NCI-H460 (cell line): ENCODE data around the gene PRKAR2B. TPM values are rescaled to one million over a fixed set of nuclear protein-coding genes. Genes with fewer than 3 reads are reported as not detected.
"Not testable (repeated sequence)": the region's sequence is repeated elsewhere in the genome, so short reads cannot be mapped to it uniquely, and the experiment has no call there.

Experiments
- DNase-seq: peaks from one replicate; pipeline ENCODE4 v3.0.0-alpha.2; 2016; ENCODE audit warnings: low read depth; ENCODE audit errors: extremely low read depth
- total RNA-seq: library from RNA; depleted of rRNA; stranded (reverse); fragments of >200 nt; shearing (Covaris generic); gene quantifications from 2 replicates; pipeline ENCODE4 v1.2.3, GENCODE V29; 2014

The PRKAR2B gene
- total RNA-seq, 1 experiment from 2014 or later, result 2.7 TPM

DNA sequence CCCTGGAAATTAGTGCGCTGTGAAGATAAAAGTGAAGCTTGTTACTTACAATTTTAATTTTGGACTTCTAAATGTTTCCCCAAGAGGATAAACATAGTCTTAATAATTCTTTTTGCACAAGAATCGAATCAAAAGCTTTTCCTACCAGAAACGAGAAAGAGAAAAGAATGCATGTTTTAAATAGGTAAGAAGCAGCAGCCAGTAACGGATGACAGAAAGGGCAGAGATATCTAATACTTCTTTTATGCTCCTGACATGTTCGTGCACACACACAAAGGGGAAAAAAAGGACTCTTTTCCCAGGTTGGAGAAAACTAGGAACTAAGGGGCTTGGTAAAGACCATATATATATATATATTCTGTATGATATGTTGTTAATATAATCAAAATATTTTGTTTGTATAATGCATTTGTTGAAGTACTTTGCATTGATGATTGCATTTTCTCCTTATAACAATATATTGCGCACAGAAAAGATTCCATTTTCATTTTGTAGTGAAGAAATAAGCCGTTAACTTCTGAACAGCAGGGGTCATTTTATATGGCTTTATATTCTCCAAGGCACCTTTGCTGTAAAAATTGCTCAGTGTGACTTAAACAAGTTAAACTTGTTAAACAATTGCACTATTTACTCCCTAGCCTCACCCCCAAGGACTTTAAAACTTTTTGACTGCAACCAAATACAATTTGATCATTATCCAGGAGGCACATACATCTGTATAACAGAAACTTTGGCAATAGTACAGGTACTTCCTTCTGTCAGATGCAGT, 2.2 kb downstream of the PRKAR2B start:
- DNase-seq, result no peak

DNA sequence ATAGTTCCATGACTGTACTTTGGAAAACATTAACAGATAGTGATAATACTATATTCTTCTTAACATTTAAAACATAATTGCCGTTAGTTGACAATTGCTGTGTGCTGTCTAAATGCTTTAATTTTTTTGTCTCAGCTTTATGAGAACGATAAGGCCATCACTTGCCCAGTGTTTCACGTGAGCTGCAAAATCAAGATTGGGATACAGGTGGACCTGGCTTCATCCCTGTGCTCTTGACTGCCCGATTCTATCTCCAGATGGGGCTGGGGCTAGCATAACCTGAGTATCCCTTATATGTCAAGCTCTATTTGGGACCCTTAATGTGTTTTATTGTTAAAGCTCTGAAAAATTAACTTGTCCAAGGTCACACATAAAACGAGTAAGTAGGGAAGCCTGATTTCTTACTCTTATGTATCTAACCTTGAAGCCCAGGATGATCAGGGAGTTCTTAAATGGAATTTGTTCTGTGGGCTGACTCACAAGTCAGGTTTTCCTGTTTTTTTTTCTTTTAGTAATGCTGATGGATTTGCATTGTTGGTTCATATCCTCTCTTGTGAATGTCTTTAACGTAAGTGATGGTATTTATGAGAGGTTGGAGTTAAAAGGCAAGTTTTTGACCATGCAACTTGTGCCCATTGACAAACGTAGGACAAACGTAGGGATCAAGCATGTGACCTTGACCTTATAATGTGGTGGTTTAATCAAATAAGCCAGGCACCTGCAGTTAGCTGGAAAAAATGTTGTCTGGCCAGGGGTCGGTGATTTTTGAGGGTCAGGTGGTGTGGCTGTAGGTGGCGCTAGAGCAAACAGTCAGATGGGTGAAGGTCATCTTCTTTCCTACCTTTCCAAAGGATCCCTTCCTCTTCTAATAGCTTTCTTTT, 3.6 kb downstream of the PRKAR2B start:
- DNase-seq, result no peak

DNA sequence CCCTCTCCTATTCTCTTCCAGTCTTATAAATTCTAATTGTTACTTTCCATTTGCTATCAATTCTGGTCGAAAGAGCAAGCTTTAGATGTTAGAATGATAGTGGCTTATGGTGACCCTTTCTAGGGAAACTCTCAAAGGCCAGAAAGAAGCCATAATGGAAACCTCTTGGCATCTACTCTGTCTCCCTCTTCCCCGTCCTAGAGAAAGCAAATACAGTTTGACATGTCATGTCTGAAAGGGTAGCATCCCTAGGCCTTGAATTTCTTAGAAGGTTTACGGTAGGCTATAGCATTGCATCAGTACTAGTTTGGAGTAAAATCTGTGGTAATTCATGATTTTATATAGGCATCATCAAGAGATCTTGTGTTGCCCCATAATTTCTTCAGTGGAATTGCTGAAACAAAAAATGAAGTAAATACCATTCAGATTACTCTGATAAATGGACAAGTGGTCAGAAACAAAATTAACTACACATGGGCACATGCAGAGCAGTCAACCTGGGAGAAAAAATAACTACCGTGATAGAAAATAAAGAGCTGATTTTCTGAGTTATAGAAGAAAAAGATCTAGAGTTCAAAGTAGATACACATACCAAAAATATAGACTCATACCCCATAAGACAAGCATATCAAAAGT, 4.4 kb downstream of the PRKAR2B start:
- no peak for DNase-seq

DNA sequence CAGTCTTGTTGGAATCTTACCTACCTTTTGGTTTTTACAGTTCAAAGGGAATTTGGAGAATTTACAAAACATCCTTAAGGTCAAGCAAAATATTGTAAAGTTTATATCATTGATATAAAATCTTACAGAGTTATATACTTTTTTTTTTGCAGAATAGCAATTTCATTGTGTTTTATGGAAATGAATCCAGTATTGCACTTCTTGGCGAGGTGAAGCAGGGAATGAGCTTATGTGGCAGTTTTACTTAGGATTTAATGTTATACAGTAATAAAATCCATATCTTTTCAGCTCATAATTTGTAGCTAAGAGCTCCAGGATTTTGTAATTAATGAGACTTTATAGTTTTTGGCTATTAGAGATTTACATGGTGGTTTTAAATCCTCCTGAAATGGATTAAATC, 5.0 kb downstream of the PRKAR2B start:
- no peak for DNase-seq

DNA sequence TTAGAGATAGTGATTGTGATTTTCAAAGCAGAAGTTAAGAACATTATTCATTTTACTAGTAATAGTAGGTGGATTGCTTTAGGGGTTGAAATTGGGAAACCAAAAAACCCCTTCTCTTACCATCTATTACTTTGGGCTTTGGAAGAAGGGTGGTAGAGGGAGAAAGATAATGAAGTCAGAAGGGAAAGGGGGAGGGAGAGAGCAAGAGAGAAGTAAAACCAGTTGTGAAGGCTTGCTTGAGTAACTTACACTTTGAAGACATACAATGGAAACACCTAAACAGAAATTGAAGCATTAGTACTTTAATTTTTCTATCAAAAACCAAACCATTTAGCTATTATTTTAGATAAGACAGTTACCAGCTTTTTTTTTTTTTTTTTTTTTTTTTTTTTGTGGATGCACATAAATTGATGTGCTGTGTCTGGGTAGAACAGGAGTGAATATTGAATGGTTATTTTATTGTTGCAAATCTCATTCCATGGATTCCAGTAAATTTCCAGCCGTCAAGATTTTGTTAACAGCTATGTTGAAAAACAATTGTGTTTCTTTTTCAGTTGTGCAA, 5.5 kb downstream of the PRKAR2B start:
- no peak for DNase-seq

DNA sequence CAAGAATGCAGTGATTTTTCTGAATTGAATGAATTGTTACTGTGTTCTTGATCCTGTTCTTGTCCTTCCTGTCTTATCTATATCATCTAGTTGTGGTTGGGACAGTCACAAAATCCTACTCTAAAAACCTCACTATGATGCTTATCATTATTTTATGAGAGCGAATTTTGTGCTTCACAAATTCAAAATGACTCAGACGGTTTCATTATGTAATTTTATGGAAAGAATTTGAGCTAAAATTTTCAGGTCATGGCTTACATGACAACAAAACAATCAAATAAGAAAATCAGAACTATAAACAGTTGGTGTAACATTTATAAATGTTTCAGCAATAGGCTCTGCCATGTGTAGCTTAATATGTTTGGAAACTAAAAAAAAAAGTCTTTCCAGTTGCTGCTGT, 6.9 kb downstream of the PRKAR2B start:
- no peak for DNase-seq

DNA sequence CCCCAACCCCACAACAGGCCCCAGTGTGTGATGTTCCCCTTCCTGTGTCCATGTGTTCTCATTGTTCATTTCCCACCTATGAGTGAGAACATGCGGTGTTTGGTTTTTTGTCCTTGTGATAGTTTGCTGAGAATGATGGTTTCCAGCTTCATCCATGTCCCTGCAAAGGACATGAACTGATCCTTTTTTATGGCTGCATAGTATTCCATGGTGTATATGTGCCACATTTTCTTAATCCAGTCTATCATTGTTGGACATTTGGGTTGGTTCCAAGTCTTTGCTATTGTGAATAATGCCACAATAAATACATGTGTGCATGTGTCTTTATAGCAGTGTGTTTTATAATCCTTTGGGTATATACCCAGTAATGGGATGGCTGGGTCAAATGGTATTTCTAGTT, 10.5 kb downstream of the PRKAR2B start:
- not testable (repeated sequence) for DNase-seq

DNA sequence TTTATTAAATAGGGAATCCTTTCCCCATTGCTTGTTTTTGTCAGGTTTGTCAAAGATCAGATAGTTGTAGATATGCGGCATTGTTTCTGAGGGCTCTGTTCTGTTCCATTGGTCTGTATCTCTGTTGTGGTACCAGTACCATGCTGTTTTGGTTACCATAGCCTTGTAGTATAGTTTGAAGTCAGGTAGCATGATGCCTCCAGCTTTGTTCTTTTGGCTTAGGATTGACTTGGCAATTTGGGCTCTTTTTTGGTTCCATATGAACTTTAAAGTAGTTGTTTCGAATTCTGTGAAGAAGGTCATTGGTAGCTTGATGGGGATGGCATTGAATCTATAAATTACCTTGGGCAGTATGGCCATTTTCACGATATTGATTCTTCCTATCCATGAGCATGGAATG, 11.6 kb downstream of the PRKAR2B start:
- not testable (repeated sequence) for DNase-seq

DNA sequence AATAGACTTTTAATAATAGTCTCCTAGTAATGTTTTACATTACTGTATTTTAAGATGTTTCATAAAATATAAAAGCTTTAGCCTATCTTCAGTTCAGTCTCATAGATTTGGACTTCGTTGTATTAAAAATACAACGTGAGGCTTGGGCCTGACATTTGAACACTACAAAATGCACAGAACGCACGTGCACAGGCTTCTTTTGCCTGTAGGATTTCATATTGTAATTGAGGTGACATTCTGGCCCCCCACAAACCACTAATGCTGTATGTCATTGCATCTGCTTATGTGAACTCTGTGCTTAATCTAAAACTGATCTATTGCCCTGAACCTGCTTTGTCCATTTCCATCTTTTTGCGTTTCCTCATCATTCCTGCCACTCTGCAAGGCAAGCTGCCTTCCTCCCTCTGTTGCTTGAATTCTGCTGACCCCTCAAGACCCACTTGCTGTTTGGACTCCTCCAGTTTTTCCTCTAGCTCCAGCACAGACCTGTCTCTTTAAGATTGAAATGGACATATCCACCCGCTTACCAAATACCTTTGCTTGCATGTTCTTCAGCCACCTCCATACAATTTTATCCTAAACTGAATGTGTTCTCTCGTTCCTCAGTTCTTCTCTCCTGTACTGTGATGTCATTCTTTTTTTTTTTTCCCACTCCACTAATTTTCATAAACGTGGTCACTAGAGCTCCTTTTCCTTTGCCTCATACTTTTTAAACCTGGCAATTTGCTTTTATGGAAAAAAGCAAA, 12.4 kb downstream of the PRKAR2B start:
- no peak for DNase-seq

DNA sequence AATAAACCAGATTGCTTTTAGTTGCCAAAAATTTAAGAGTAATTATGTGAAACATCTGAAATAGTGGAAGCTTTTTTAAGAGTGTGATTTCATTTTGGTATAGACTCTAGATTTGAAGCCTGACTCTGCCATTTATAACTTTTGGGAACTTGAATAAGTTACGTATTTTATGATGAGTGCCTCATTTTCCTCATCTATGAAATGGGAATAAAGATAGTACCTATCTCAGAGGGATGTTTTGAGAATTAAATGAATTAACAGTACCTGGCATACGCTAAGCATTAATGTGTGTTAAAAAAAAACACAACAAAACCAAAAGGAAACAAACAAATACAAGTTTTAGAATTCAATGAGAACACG, 12.9 kb downstream of the PRKAR2B start:
- no peak for DNase-seq

DNA sequence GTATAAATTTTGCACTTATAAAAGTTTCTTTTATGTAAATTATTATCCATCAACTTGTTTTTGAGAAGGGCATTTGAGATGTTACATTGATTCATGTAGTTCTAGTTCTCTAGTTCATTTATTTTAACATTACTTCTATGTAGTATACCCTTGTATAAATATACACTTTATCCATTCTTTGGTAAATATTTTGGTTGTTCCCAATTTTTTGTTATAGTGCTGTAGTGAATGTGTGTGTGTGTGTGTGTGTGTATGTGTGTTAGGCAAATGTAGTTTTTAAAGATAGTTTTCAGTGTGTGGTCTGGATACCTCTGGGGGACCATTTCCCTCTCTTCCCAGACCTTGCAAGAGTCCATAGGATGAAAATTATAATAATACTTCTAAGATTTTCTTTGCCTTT, 15.0 kb downstream of the PRKAR2B start:
- DNase-seq, result no peak

DNA sequence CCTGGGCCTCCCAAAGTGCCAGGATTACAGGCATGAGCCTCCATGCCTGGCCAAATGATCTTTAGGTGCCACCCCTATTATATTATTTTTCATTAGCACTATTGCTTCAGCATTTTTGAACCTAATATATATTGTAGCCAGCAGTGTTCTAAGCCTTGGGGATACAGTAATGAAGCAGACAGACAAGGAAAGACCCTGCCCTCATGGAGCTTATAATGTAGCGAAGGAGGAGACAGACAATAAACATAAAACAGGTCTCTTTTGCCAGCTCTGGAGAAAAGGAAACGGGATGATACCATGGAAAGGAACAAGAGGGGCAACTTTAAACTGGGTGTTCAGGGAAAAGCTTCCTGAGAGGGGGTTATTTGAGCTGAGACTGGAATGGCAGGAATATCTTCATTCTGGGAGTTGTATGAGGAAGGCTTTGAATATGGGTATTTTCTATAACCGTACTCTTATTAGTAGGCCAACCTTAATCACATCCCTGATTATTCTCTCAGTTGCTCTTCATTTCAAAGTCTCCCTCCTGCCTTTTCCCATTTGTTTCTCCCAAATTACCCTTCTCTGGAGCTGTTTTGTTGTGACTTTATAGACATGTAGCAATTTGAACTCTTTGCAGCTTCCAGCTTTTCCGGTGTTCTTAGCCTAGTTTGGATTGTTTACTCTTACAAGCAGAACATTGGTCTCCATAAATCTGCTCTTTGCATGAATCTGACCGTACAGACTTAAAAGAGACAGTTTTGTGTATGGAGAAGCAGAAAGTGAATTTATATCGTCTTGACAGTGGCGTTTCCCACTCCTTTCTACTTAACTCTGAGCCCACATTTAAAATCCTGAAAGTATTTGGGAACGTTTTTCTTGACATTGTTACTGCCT, 19.0 kb downstream of the PRKAR2B start:
- DNase-seq, result no peak

DNA sequence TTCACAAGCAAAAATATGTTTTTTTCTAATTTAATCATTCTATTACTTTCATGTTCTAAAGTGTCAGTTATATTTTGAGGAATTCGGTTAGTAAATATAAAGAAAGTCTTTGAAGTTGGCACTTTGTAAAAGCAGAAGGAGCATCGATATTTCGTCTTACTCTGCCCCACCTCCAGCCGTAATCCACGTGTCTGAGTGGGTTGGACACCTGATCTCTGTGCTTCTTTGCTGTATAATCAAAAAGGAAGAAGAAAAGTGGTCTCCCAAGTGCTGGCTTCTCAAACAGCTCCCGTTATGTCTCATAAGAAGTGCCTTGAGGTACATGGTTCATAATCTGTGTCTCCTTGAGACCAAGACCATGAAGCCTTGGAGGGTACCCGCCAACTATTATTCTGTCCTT, 19.8 kb downstream of the PRKAR2B start:
- no peak for DNase-seq

DNA sequence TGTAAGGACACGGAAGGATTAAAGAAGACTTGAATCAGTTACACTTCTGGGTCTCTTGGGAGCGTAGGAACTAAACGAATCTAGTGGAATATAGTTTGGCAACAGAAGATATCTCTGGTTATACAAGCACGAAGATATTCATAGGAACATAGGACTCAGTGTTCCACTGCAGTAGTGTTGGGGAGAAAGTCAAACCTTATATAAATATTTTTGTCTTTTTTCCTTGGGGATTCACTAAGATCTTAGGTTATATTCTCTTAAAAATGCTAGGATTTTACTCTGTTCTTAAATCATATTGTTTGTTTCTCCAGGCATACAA, 21.4 kb downstream of the PRKAR2B start:
- no peak for DNase-seq

DNA sequence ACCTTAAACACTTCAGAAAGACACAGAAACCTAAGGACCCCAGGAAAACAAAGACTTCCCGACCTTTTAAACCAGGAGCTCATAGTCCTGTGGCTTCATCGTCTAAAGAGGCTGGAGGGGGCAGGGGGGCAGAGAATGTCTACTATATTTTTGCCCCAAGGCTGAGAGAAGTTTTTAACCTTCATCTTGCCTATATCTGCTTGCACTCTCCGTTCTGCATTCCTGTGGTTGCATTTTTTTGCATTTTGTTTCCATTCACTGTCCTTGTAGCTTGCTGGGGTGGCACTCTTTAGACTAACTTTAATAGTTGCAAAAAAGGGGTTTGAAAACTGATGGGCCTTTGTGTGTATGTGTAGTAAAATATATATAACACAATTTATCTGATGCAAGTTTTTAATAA, 23.7 kb downstream of the PRKAR2B start:
- no peak for DNase-seq

DNA sequence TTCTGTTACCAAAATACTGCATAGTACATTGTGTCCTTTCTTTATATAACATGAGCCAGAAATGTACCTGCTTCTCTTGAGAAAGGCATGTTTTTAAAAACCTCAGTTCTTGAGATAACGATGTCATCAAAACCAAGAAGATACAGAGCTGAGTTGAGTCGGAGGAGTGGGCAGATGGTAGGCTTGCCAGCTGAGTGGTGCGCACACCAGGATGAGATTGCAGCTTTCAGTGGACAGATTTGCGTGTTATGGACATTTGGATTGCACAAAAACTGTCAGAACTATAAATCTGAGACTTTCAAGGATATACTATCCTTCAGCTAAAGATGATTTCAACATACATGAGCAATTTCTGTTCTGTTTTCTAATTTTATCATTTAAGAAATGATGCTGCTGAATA, 25.0 kb downstream of the PRKAR2B start:
- DNase-seq, result no peak

DNA sequence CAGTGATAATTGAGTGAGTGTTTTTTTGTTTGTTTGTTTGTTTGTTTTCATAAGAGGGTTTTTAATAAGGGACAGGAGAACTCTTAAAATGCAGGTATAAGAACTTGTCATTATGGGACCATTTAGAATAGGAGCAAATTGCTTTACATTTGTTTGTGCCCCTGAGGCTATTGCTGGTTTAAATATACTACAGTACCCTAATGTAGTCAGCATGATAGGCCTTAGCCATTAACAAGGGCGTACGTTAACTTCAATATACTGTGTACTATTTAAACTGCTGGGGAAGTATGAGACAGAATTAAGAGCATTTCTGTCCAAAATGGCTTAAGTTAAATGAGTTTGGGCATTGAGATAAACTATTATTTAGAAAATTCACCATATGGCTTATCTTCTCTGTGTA, 26.2 kb downstream of the PRKAR2B start:
- no peak for DNase-seq

DNA sequence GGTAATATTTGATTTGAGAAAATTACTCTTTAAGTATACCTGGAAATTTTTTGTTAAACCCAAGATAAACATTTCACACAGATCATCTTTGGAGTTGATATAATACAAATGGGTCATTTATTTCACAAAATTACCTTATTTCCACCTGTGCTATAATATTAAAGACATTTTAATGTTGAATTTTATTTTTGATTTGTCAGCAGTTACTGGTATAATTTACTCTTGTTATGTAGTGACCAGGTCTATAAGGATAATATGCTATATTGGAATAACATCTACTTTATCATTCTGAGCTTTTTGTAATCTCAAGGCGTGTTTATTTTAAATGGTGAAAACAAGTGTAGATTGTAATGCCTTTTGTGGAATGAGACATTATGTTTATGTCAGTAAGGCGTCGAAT, 26.6 kb downstream of the PRKAR2B start:
- DNase-seq, result no peak

DNA sequence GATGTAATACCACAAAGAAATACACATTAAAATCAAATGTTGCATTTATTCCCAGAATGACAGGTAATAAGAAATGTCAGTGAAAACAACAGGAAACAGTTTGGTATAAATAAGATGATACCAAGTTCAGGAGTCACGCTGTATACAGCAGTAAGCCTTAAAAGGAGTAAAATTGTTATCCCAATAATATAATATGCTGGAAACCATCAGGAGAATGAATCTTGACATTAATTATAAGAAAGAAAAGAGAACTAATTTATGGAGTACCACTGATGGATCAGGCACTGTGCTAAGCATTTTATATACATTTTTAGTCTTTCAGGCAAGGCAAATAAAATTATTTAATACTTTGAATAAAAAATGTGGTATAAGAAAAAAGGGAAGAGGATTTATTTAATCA, 27.6 kb downstream of the PRKAR2B start:
- DNase-seq, result no peak
